Iris pigment epithelial cell (primary cell): Measurements from ENCODE around the gene USP17L22.
"Not testable (repeated sequence)": the region's sequence is repeated elsewhere in the genome, so short reads cannot be mapped to it uniquely, and the experiment has no call there.

ENCODE experiments used
- DNase-seq: peaks from one replicate; pipeline ENCODE4 v3.0.0-alpha.2; 2011; ENCODE audit warnings: low read depth

The USP17L22 gene, protein sequence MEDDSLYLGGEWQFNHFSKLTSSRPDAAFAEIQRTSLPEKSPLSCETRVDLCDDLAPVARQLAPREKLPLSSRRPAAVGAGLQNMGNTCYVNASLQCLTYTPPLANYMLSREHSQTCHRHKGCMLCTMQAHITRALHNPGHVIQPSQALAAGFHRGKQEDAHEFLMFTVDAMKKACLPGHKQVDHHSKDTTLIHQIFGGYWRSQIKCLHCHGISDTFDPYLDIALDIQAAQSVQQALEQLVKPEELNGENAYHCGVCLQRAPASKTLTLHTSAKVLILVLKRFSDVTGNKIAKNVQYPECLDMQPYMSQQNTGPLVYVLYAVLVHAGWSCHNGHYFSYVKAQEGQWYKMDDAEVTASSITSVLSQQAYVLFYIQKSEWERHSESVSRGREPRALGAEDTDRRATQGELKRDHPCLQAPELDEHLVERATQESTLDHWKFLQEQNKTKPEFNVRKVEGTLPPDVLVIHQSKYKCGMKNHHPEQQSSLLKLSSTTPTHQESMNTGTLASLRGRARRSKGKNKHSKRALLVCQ

GRCh38 chr4:9267319-9267718, at the start of gene USP17L22:
TSS of gene USP17L22 (plus strand) at chr4:9267619. CDS start at chr4:9267619, 0 bp downstream.
- DNase-seq: not testable (repeated sequence)

GRCh38 chr4:9219852-9220251, 47.6 kb upstream of the USP17L22 start, which contains the start of gene USP17L12:
TSS of gene USP17L12 (plus strand) at chr4:9220152. CDS start at chr4:9220152, 0 bp downstream.
- DNase-seq: not testable (repeated sequence)

- DNase-seq: not testable (repeated sequence)
These were observed 42.8 kb upstream of the USP17L22 start, which contains the start of gene USP17L13 for GRCh38 chr4:9224596-9224995. TSS of gene USP17L13 (plus strand) at chr4:9224896. CDS start at chr4:9224896, 0 bp downstream.

DNA sequence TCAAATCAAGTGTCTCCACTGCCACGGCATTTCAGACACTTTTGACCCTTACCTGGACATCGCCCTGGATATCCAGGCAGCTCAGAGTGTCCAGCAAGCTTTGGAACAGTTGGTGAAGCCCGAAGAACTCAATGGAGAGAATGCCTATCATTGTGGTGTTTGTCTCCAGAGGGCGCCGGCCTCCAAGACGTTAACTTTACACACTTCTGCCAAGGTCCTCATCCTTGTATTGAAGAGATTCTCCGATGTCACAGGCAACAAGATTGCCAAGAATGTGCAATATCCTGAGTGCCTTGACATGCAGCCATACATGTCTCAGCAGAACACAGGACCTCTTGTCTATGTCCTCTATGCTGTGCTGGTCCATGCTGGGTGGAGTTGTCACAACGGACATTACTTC, 37.2 kb upstream of the USP17L22 start:
- DNase-seq: not testable (repeated sequence)

- not testable (repeated sequence) for DNase-seq
These were observed 33.3 kb upstream of the USP17L22 start, which contains the start of gene USP17L15 for GRCh38 chr4:9234085-9234484. TSS of gene USP17L15 (plus strand) at chr4:9234385. CDS start at chr4:9234385, 0 bp downstream.

GRCh38 chr4:9238461-9238860, 29.0 kb upstream of the USP17L22 start:
- peak; percentile 5 for DNase-seq

- not testable (repeated sequence) for DNase-seq
These were observed 23.8 kb upstream of the USP17L22 start, which contains the start of gene USP17L17 for GRCh38 chr4:9243579-9243978. TSS of gene USP17L17 (plus strand) at chr4:9243879. CDS start at chr4:9243879, 0 bp downstream.

DNA sequence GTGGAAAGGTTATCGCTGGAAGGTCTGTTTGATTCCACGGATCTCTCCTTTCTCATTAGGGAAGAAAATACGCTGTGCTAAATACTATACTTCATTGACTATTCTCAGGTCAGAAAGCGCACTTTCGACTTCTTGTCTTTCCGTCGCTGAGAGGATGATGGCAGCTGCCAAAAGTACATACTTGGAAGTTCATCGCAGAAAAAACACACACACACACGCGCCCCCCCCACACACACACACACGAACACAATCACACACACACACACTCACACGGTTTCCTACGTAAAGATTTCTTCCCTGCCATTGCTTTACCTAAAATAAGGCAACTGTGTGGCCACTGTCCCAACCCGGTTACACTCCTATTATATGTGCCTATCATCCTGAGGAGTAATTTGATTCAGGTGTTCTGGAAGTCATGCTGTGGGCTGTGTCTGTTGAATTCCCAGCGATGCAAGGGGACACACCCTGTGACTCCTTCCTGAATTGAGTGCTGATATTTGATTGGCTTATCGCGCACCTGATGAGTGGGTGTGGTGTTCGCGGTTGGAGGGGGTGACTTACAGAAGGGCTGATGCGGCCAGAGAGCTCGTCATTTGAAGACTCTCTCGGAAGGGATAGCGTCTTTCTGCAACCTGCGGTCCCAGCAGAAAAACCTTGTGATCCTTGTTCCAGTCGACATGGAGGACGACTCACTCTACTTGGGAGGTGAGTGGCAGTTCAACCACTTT, 19.3 kb upstream of the USP17L22 start, which contains the start of gene USP17L18:
Gene USP17L18, plus strand, starts transcription at position 678 of the 728 bp plus-strand sequence. Its CDS starts 0 bp downstream, at position 678.
- DNase-seq: peak; percentile 2

DNA sequence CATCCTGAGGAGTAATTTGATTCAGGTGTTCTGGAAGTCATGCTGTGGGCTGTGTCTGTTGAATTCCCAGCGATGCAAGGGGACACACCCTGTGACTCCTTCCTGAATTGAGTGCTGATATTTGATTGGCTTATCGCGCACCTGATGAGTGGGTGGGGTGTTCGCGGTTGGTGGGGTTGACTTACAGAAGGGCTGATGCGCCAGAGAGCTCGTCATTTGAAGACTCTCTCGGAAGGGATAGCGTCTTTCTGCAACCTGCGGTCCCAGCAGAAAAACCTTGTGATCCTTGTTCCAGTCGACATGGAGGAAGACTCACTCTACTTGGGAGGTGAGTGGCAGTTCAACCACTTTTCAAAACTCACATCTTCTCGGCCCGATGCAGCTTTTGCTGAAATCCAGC, 14.3 kb upstream of the USP17L22 start, which contains the start of gene USP17L19:
Gene USP17L19, plus strand, starts transcription at position 301 of the 400 bp plus-strand sequence. Its CDS starts 0 bp downstream, at position 301.
- DNase-seq: not testable (repeated sequence)

DNA sequence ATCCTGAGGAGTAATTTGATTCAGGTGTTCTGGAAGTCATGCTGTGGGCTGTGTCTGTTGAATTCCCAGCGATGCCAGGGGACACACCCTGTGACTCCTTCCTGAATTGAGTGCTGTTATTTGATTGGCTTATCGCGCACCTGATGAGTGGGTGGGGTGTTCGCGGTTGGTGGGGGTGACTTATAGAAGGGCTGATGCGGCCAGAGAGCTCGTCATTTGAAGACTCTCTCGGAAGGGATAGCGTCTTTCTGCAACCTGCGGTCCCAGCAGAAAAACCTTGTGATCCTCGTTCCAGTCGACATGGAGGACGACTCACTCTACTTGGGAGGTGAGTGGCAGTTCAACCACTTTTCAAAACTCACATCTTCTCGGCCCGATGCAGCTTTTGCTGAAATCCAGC, 9.6 kb upstream of the USP17L22 start, which contains the start of gene USP17L20:
Gene USP17L20, plus strand, starts transcription at position 301 of the 400 bp plus-strand sequence. Its CDS starts 0 bp downstream, at position 301.
- not testable (repeated sequence) for DNase-seq

- DNase-seq: not testable (repeated sequence)
These were observed 4.8 kb upstream of the USP17L22 start, which contains the start of gene USP17L21 for GRCh38 chr4:9262572-9262971. TSS of gene USP17L21 (plus strand) at chr4:9262872. CDS start at chr4:9262872, 0 bp downstream.

DNA sequence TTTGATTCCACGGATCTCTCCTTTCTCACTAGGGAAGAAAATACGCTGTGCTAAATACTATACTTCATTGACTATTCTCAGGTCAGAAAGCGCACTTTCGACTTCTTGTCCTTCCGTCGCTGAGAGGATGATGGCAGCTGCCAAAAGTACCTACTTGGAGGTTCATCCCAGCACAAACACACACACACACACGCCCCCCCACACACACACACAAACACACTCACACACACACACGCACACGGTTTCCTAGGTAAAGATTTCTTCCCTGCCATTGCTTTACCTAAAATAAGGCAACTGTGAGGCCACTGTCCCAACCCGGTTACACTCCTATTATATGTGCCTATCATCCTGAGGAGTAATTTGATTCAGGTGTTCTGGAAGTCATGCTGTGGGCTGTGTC, 4.3 kb downstream of the USP17L22 start:
- DNase-seq: not testable (repeated sequence)
